Psoas muscle (tissue), 8 donors: ENCODE data around the gene LINC00632. TPM values are rescaled to one million over a fixed set of nuclear protein-coding genes. Genes with fewer than 3 reads are reported as not detected.

ENCODE experiments used
- ATAC-seq, 4 donors: fragments of 200-7000 bp; cut with Tn5 transposase; one replicate each; pipeline ENCODE4 v1.9.1; 2020; ENCODE audit warnings: moderate library complexity in 3 of 4, mild to moderate bottlenecking in 2 of 4
- DNase-seq, 2 donors: peaks; one replicate each; pipeline ENCODE4 v3.0.0-alpha.2; 2020
- H3K27ac ChIP-seq: fragments of 200-600 bp; one replicate; pipeline ENCODE4 v1.8.0; 2022
- H3K27me3 ChIP-seq, 3 donors: fragments of 200-600 bp in 1 of 3; one replicate each; pipeline versions ENCODE4 v1.6.1 to v1.8.0; 2013 to 2022; ENCODE audit warnings: low read length in 2 of 3, mild to moderate bottlenecking in 2 of 3, moderate library complexity in 1 of 3; ENCODE audit not compliant: insufficient read depth in 3 of 3
- H3K36me3 ChIP-seq, 2 donors: fragments of 200-600 bp in 1 of 2; one replicate each; pipeline versions ENCODE4 v1.6.1 to v1.8.0; 2013 to 2022; ENCODE audit warnings: low read depth in 1 of 2, mild to moderate bottlenecking in 1 of 2, moderate library complexity in 1 of 2; ENCODE audit not compliant: insufficient read depth in 1 of 2
- H3K4me1 ChIP-seq: fragments of 200-600 bp; one replicate; pipeline ENCODE4 v1.8.0; 2022
- H3K4me3 ChIP-seq: fragments of 200-600 bp; one replicate; pipeline ENCODE4 v1.8.0; 2022; ENCODE audit warnings: mild to moderate bottlenecking
- H3K9me3 ChIP-seq: fragments of 200-600 bp; one replicate; pipeline ENCODE4 v1.8.0; 2022
- CTCF ChIP-seq: fragments of 200-600 bp; IDR thresholded peaks from one replicate; pipeline ENCODE4 v1.8.0; 2022; ENCODE audit warnings: antibody characterized with exemption
- WGBS, 3 donors: extraction: QIAGEN DNeasy Blood & Tissue Kit; methylation state at CpG; one replicate each; pipeline versions ENCODE4 v1.1.6 to v1.1.7; 2013; 5-methylcytosine and 5-hydroxymethylcytosine counted together
- intact Hi-C, 2 donors: fragments of 100-400 bp; cut with DNase I; formaldehyde crosslinking; loops; one replicate each; pipeline versions ENCODE4 v1.11.0 to v1.14.2; 2022
- polyA plus RNA-seq, 3 donors: library from polyadenylated mRNA; stranded (reverse); fragments of 200-250 nt; gene quantifications; one replicate each; pipeline ENCODE4 v1.2.3, GENCODE V29; 2013
- total RNA-seq, 4 donors: library from RNA; stranded (reverse); fragmentation: NEBNext Ultra II Directional in 2 of 4; extraction: Animal tissue kit (Norgen Biotek cat#: 25700) in 2 of 4; gene quantifications; one replicate each; pipeline versions ENCODE4 v1.2.1 to v1.2.4, GENCODE V29; 2021 to 2023
- donor health status: healthy with polysubstance abuse.
- donor health status: DM: no; HTN: no; CAD: no; lungs with moderate emphysema.
- donor health status: Bipolar disorder and iron deficiency.
- donor health status: healthy.
- donor health status: DM: yes; HTN: yes; CAD: no.
- donor health status: DM: no; HTN: no; CAD: no.
- donor health status: DM: no; HTN: no; CAD: no.
- donor health status: DM: yes; HTN: yes; CAD: no.

The LINC00632 gene
- total and polyA plus RNA-seq, 7 donors, result 0.06 to 56.4 (median 28.5) TPM

- peak; percentile 73 for TF ChIP-seq CTCF
- no peak overlapping the region for H3K4me3 ChIP-seq
- DNase-seq (no peak), ATAC-seq (peak in 2 of 4 donors; percentile 46 to 54)
- intact Hi-C loops, result loop anchor here in 1 of 2 donors (10.0 kb wide), 1 partner anchor 159 kb away; no protein-coding TSS in a partner anchor
- no peaks in the 10 kb centered on the region for H3K9me3 ChIP-seq
- H3K36me3 ChIP-seq, result no peaks in the 10 kb centered on the region
- H3K27ac ChIP-seq, result no peak overlapping the region
- no peaks in the 10 kb centered on the region for H3K4me1 ChIP-seq
- WGBS, 3 donors, result 22 to 24% (median 23%) methylated on average over 10 of the region's 10 CpGs
- H3K27me3 ChIP-seq, result no peaks in the 10 kb centered on the region
Observed at GRCh38 chrX:140733766-140734342, 24.3 kb downstream of the LINC00632 start.

- intact Hi-C loops, result no loop called here
- no peak overlapping the region for H3K27ac ChIP-seq
- no peak for DNase-seq
Observed at GRCh38 chrX:140744085-140744484, 34.5 kb downstream of the LINC00632 start.

GRCh38 chrX:140756941-140757340 lies 47.4 kb downstream of the LINC00632 start:
- no peaks in the 10 kb centered on the region for H3K4me1 ChIP-seq
- H3K27me3 ChIP-seq, result peaks cover 0 to 11% (median 0%) of the 10 kb centered on the region in 3 donors
- ATAC-seq (no peak), DNase-seq (no peak)
- 46 to 57% (median 54%) methylated on average over 6 of the region's 6 CpGs for WGBS, 3 donors
- H3K27ac ChIP-seq, result no peak overlapping the region
- no peaks in the 10 kb centered on the region for H3K36me3 ChIP-seq
- H3K9me3 ChIP-seq, result no peaks in the 10 kb centered on the region
- no peak overlapping the region for H3K4me3 ChIP-seq
- intact Hi-C loops, result no loop called here
- TF ChIP-seq CTCF, result no peak

More at GRCh38 chrX:140744085-140744484, 34.5 kb downstream of the LINC00632 start:
- TF ChIP-seq CTCF, result no peak
- H3K27me3 ChIP-seq, result no peaks in the 10 kb centered on the region
- H3K4me3 ChIP-seq, result no peak overlapping the region
- H3K4me1 ChIP-seq, result no peaks in the 10 kb centered on the region
- no peaks in the 10 kb centered on the region for H3K36me3 ChIP-seq
- H3K9me3 ChIP-seq, result no peaks in the 10 kb centered on the region
- no peak for ATAC-seq

- 1 to 5% (median 4%) methylated on average over 7 of the region's 7 CpGs for WGBS, 3 donors
Observed at GRCh38 chrX:140762061-140762460, 52.5 kb downstream of the LINC00632 start.

More at GRCh38 chrX:140762061-140762460, 52.5 kb downstream of the LINC00632 start:
- intact Hi-C loops, result no loop called here
- H3K27ac ChIP-seq, result no peak overlapping the region
- peak; percentile 64 for TF ChIP-seq CTCF
- H3K4me1 ChIP-seq, result no peaks in the 10 kb centered on the region
- ATAC-seq (peak in 2 of 4 donors; percentile 50 to 65), DNase-seq (no peak)
- H3K27me3 ChIP-seq, result peaks cover 0 to 19% (median 0%) of the 10 kb centered on the region in 3 donors
- H3K9me3 ChIP-seq, result no peaks in the 10 kb centered on the region
- H3K36me3 ChIP-seq, result no peaks in the 10 kb centered on the region
- H3K4me3 ChIP-seq, result no peak overlapping the region
